Astrocyte (in vitro differentiated cells and primary cell): ENCODE measurements around the gene BAIAP3. TPM values are rescaled to one million over a fixed set of nuclear protein-coding genes. Genes with fewer than 3 reads are reported as not detected.

Experiments
- DNase-seq: peaks from one replicate; pipeline ENCODE4 v3.0.0-alpha.2; 2010; ENCODE audit warnings: low read depth
- FAIRE-seq: peaks from 2 replicates; lab custom pipeline; 2011; peaks lifted over from hg19 to GRCh38; lab: Jason Lieb, UNC
- H2AFZ ChIP-seq: 2 replicates; pipeline ENCODE4 v1.6.0; 2012; ENCODE audit warnings: low read depth, low read length, inconsistent platforms
- H3K27ac ChIP-seq: 2 replicates; pipeline ENCODE4 v1.5.1; 2011; ENCODE audit warnings: low read depth, low read length, inconsistent platforms
- H3K27me3 ChIP-seq: 2 replicates; pipeline ENCODE4 v1.6.0; 2011; ENCODE audit warnings: low read length, inconsistent platforms; ENCODE audit not compliant: insufficient read depth
- H3K36me3 ChIP-seq: 2 replicates; pipeline ENCODE4 v1.5.1; 2011; ENCODE audit warnings: low read length, inconsistent platforms; ENCODE audit not compliant: insufficient read depth
- H3K4me1 ChIP-seq: 2 replicates; pipeline ENCODE4 v1.5.1; 2011; ENCODE audit warnings: low read length, inconsistent platforms; ENCODE audit not compliant: insufficient read depth
- H3K4me2 ChIP-seq: 2 replicates; pipeline ENCODE4 v1.6.0; 2012; ENCODE audit warnings: low read length, inconsistent platforms
- H3K4me3 ChIP-seq: 2 replicates; pipeline ENCODE4 v1.5.1; 2011; ENCODE audit warnings: low read depth, mild to moderate bottlenecking, low read length, inconsistent platforms; ENCODE audit not compliant: insufficient read depth
- H3K79me2 ChIP-seq: 2 replicates; pipeline ENCODE4 v1.6.0; 2012; ENCODE audit warnings: mild to moderate bottlenecking, low read length, inconsistent platforms; ENCODE audit not compliant: insufficient read depth
- H3K9ac ChIP-seq: 2 replicates; pipeline ENCODE4 v1.6.0; 2012; ENCODE audit warnings: mild to moderate bottlenecking, low read length, inconsistent platforms
- H3K9me3 ChIP-seq: 2 replicates; pipeline ENCODE4 v1.5.1; 2012; ENCODE audit warnings: low read depth, mild to moderate bottlenecking, low read length, inconsistent platforms; ENCODE audit not compliant: insufficient read depth
- H4K20me1 ChIP-seq: 2 replicates; pipeline ENCODE4 v1.6.0; 2012; ENCODE audit warnings: low read length, inconsistent platforms; ENCODE audit not compliant: insufficient read depth
- H3K27ac Mint-ChIP-seq: one replicate; pipeline ENCODE4 v1.8.0; 2021; ENCODE audit warnings: mild to moderate bottlenecking, mixed read lengths; ENCODE audit not compliant: unreplicated experiment
- H3K27me3 Mint-ChIP-seq: one replicate; pipeline ENCODE4 v1.8.0; 2021; ENCODE audit warnings: low read depth, mixed read lengths; ENCODE audit not compliant: unreplicated experiment
- H3K36me3 Mint-ChIP-seq: one replicate; pipeline ENCODE4 v1.8.0; 2021; ENCODE audit warnings: low read depth, mixed read lengths; ENCODE audit not compliant: unreplicated experiment
- H3K4me1 Mint-ChIP-seq: one replicate; pipeline ENCODE4 v1.8.0; 2021; ENCODE audit warnings: low read depth, mixed read lengths; ENCODE audit not compliant: unreplicated experiment
- H3K4me3 Mint-ChIP-seq: one replicate; pipeline ENCODE4 v1.8.0; 2021; ENCODE audit warnings: mild to moderate bottlenecking, moderate library complexity, mixed read lengths; ENCODE audit not compliant: unreplicated experiment
- H3K9me3 Mint-ChIP-seq: one replicate; pipeline ENCODE4 v1.8.0; 2021; ENCODE audit warnings: mild to moderate bottlenecking, mixed read lengths; ENCODE audit not compliant: unreplicated experiment
- EZH2 ChIP-seq: IDR thresholded peaks from 2 replicates; pipeline ENCODE4 v1.6.1; 2012; ENCODE audit warnings: mild to moderate bottlenecking, low read length, inconsistent platforms; ENCODE audit not compliant: insufficient read depth
- total RNA-seq: library from RNA; stranded (reverse); gene quantifications from 2 replicates; pipeline ENCODE4 v1.2.1, GENCODE V29; 2021
- TF ChIP-seq, protein P1 (sequence below): IDR thresholded peaks from 2 replicates; pipeline ENCODE4 v1.5.1; 2011; ENCODE audit warnings: low read depth, mild to moderate bottlenecking, inconsistent platforms, low read length, moderate library complexity; ENCODE audit not compliant: insufficient read depth

Gene BAIAP3
- total RNA-seq, 1 donor from 2014 or later, result 2.6 TPM

DNA sequence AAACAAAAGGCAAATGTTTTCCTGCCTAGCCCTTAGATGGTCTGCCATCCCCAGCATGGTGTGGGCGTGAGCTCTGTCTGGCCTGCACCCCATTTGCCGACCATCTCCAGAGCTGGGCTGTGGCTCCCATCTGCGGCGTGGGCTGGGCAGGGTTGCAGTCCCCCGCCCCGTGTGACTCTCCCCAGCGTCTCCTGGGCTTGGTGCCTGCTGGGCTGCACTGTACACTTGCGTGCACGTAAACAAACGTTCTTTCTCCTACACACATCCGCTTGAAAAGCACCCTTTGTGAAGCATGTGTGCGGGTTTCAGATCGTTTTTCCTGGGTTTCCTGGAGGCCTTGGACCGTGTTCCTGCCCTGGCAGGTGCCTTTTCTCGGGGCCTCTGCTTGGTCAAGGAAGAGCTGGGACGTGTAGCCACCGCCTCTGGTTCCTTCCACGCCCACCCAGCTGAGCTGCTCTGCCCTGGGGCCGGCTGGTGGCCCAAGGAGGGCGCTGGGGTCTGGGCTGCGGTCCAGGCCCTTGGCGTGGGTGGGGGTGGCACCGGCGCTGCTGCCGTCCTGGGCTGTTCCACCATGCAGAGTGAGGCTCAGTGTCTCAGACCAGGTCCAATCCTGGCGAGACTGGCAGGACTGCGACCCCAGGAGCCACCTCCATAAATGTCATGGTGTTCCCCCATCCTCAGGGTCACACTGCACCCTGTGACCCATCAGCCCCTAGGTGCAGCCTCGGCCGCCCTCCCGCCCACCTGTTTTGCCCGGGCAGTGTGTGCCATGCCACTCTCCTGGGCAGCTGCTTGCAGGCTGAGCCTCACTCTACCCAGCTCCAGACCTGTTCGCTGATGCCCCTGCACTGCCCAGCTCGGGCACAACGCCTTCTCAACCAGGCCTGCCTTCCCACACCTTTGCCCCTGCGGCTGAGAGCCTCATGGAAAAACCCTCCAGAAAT is 9.9 kb upstream of the BAIAP3 start:
- H3K36me3 Mint-ChIP-seq, result peaks cover 3% of the 10 kb centered on the region
- TF ChIP-seq, protein P1, sequence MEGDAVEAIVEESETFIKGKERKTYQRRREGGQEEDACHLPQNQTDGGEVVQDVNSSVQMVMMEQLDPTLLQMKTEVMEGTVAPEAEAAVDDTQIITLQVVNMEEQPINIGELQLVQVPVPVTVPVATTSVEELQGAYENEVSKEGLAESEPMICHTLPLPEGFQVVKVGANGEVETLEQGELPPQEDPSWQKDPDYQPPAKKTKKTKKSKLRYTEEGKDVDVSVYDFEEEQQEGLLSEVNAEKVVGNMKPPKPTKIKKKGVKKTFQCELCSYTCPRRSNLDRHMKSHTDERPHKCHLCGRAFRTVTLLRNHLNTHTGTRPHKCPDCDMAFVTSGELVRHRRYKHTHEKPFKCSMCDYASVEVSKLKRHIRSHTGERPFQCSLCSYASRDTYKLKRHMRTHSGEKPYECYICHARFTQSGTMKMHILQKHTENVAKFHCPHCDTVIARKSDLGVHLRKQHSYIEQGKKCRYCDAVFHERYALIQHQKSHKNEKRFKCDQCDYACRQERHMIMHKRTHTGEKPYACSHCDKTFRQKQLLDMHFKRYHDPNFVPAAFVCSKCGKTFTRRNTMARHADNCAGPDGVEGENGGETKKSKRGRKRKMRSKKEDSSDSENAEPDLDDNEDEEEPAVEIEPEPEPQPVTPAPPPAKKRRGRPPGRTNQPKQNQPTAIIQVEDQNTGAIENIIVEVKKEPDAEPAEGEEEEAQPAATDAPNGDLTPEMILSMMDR, result no peak
- TF ChIP-seq EZH2, result no peak
- H2AFZ ChIP-seq, result no peak overlapping the region
- peaks cover 3% of the 10 kb centered on the region for H3K9me3 Mint-ChIP-seq
- FAIRE-seq (no peak), DNase-seq (no peak)
- no peaks in the 10 kb centered on the region for H3K4me1 Mint-ChIP-seq
- H3K4me3 ChIP-seq, result no peak overlapping the region
- H3K9ac ChIP-seq, result no peak overlapping the region
- peaks cover 15% of the 10 kb centered on the region for H3K79me2 ChIP-seq
- no peak overlapping the region for H3K4me3 Mint-ChIP-seq
- peaks cover 55% of the 10 kb centered on the region for H4K20me1 ChIP-seq
- H3K9me3 ChIP-seq, result no peaks in the 10 kb centered on the region
- H3K36me3 ChIP-seq, result peaks cover 19% of the 10 kb centered on the region
- H3K27ac Mint-ChIP-seq, result no peak overlapping the region
- no peaks in the 10 kb centered on the region for H3K4me1 ChIP-seq
- no peaks in the 10 kb centered on the region for H3K27me3 ChIP-seq
- H3K4me2 ChIP-seq, result no peak overlapping the region
- no peaks in the 10 kb centered on the region for H3K27me3 Mint-ChIP-seq
- H3K27ac ChIP-seq, result no peak overlapping the region

- H3K9me3 ChIP-seq, result no peaks in the 10 kb centered on the region
- H3K79me2 ChIP-seq, result peaks cover 8% of the 10 kb centered on the region
- H3K27ac ChIP-seq, result no peak overlapping the region
- H4K20me1 ChIP-seq, result peaks cover 47% of the 10 kb centered on the region
- DNase-seq (no peak), FAIRE-seq (no peak)
- Mint-ChIP-seq H3K27me3 (no peaks in the 10 kb centered on the region), H3K36me3 (peaks cover 3% of the 10 kb centered on the region), H3K4me3 (no peak overlapping the region), H3K4me1 (no peaks in the 10 kb centered on the region), H3K9me3 (peaks cover 3% of the 10 kb centered on the region), H3K27ac (no peak overlapping the region)
- no peak overlapping the region for H3K9ac ChIP-seq
- no peak overlapping the region for H2AFZ ChIP-seq
- H3K4me1 ChIP-seq, result no peaks in the 10 kb centered on the region
- H3K36me3 ChIP-seq, result peaks cover 15% of the 10 kb centered on the region
- TF ChIP-seq, protein P1, result no peak
- TF ChIP-seq EZH2, result no peak
- no peaks in the 10 kb centered on the region for H3K27me3 ChIP-seq
- no peak overlapping the region for H3K4me3 ChIP-seq
- H3K4me2 ChIP-seq, result no peak overlapping the region
These were observed 9.1 kb upstream of the BAIAP3 start for GRCh38 chr16:1324286-1324826.
